SK-N-SH treated with all-trans-retinoic acid at 6 μM for 48 hours (cell line): ENCODE data around the gene CDKL5.

Source experiments
- SNAI2 ChIP-seq: fragments of 250-450 bp; sonication (Bioruptor Pico); IDR thresholded peaks from 2 replicates; pipeline ENCODE4 v1.5.0; 2020; ENCODE audit warnings: mild to moderate bottlenecking, moderate library complexity
- ZNF8 ChIP-seq: fragments of 450-650 bp; formaldehyde crosslinking; IDR thresholded peaks from 2 replicates; pipeline ENCODE4 v1.5.0; 2020; ENCODE audit warnings: mild to moderate bottlenecking, moderate library complexity

DNA sequence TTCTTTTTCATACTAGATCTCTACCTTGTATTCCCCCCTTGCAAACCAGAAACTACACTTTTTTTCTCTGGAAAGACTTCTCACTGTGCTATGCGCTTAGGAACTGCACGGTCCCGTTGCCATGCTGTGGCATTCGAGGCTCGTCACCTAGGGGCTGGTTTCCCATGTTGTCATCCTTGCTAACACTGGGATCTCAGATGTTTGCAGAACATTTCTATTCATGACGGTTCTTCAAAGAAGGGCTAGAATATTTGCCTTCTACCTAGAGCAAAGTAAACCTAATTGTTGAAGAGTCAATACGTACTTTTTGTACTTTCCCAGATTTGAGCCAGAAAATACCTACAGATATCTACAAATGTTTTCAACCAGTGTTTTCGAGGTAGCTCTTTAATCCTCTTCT, 205.5 kb downstream of the CDKL5 start:
- no peak for TF ChIP-seq ZNF8 (CRISPR knock-in tag)
- no peak for TF ChIP-seq SNAI2
